ENCODE data around the gene LRTM2. TPM values are rescaled to one million over a fixed set of nuclear protein-coding genes. Genes with fewer than 3 reads are reported as not detected.

The LRTM2 gene
- total RNA-seq, 1 experiment from 2014 or later, result 0.07 TPM

DNA sequence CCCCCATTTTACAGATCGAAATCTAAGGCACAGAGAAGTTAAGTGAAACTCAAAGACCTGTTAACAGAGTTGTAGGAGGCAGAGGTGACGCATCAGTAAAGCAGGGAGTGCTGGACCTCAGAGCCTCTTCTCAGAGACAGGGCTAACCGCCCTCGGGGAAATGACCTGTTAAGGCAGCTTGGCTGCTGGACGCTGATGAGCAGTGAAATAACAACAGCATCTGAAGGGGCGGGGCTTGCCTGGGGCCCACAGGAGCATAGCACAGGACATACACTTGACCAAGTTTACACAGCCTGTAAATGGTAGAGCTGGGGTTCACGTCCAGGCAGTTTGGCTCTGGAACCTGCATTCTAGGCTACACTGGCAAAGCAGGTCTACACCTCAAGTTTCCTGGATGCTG lies 39.3 kb downstream of the LRTM2 start:
- no peak overlapping the region for H2AFZ ChIP-seq (ENCODE audit: low read depth, low read length, poor library complexity, severe bottlenecking)
- ATAC-seq, result no peak
- H3K36me3 ChIP-seq (ENCODE audit: control insufficient read depth in 1 of 2, insufficient read depth in 2 of 2, low read length in 2 of 2), result no peaks in the 10 kb centered on the region
- ChIA-PET CTCF (no interaction called here), RAD21 (ENCODE audit: low non-redundant PET in 1 of 2, low total read pairs in 2 of 2, uncharacterized antibody in 2 of 2, unreplicated experiment in 2 of 2) (no interaction called here), POLR2A (no interaction called here)
- H3K27ac ChIP-seq (ENCODE audit: low read depth, low read length), result no peak overlapping the region
- no peak overlapping the region for H3K4me3 ChIP-seq (replicated peaks in 1 of 2; ENCODE audit: low read depth in 1 of 2, low read length in 2 of 2)
- no peaks in the 10 kb centered on the region for H4K20me1 ChIP-seq (ENCODE audit: insufficient read depth)
- H3K79me2 ChIP-seq (ENCODE audit: insufficient read depth, low read length), result no peaks in the 10 kb centered on the region
- BruUV-seq (replicated peaks), result no TSS peak
- no peak overlapping the region for H3K9ac ChIP-seq (ENCODE audit: low read length)
- no peak for TF ChIP-seq FOSL1 (IDR thresholded peaks at IDR 0.05; ENCODE audit: low read depth)
- no peak for TF ChIP-seq JUND (IDR thresholded peaks at IDR 0.05)
- TF ChIP-seq YY1 (IDR thresholded peaks at IDR 0.05; ENCODE audit: extremely low read depth, insufficient replicate concordance, low read depth, low read length), result no peak
- no peak for TF ChIP-seq SRF (IDR thresholded peaks at IDR 0.05; ENCODE audit: low read depth)
- no peak for TF ChIP-seq EGR1 (IDR thresholded peaks at IDR 0.05; ENCODE audit: low read depth)
- no peak for TF ChIP-seq RAD21 (IDR thresholded peaks at IDR 0.05; ENCODE audit: low read depth)
- no peak for TF ChIP-seq EZH2phosphoT487 (IDR thresholded peaks at IDR 0.05; ENCODE audit: borderline replicate concordance)
- no peak for TF ChIP-seq TCF7L2 (IDR thresholded peaks at IDR 0.05; ENCODE audit: borderline replicate concordance, extremely low read depth, insufficient read depth, insufficient read length)
- H3K9me2 ChIP-seq (ENCODE audit: insufficient read depth), result no peaks in the 10 kb centered on the region
- DNase-seq (ENCODE audit: low read depth, low spot score), result no peak
- no peaks in the 10 kb centered on the region for H3K27me3 ChIP-seq (ENCODE audit: insufficient read depth, low read length)
- H3K4me1 ChIP-seq (ENCODE audit: control insufficient read depth in 1 of 2, insufficient read depth in 2 of 2, low read length in 2 of 2), result no peaks in the 10 kb centered on the region
- no peak overlapping the region for H3K4me2 ChIP-seq (ENCODE audit: low read length)
- intact Hi-C loops (cut with micrococcal nuclease), result no loop called here
- H3K9me3 ChIP-seq (ENCODE audit: control insufficient read depth in 1 of 2, insufficient read depth in 1 of 2, low read depth in 1 of 2, low read length in 2 of 2), result no peaks in the 10 kb centered on the region

DNA sequence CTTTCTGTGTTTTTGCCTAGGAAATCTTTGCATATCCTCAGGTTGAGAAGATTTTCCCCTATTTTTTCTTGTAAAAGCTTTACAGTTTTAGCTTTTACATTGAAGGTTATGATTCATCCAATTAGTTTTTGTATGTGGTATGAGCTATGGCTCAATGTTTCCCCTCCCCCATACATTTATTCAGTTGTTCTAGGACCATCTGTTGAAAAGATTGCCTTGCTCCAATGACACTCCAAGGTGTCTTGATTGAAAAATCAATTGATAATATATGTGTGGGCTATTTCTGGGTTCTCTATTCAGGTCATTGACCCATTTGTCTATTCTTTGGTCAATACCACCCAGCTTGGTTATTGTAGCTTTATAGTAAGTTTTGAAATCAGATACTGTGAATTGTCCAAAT lies 42.6 kb downstream of the LRTM2 start:
- Histone ChIP-seq H3K9me2 (ENCODE audit: insufficient read depth) (no peaks in the 10 kb centered on the region), H3K79me2 (ENCODE audit: insufficient read depth, low read length) (no peaks in the 10 kb centered on the region), H3K9me3 (ENCODE audit: control insufficient read depth in 1 of 2, insufficient read depth in 1 of 2, low read depth in 1 of 2, low read length in 2 of 2) (no peaks in the 10 kb centered on the region), H4K20me1 (ENCODE audit: insufficient read depth) (no peaks in the 10 kb centered on the region), H3K27ac (ENCODE audit: low read depth, low read length) (no peak overlapping the region), H3K36me3 (ENCODE audit: control insufficient read depth in 1 of 2, insufficient read depth in 2 of 2, low read length in 2 of 2) (no peaks in the 10 kb centered on the region), H3K9ac (ENCODE audit: low read length) (no peak overlapping the region), H3K4me2 (ENCODE audit: low read length) (no peak overlapping the region), H3K4me3 (replicated peaks in 1 of 2; ENCODE audit: low read depth in 1 of 2, low read length in 2 of 2) (no peak overlapping the region), H3K4me1 (ENCODE audit: control insufficient read depth in 1 of 2, insufficient read depth in 2 of 2, low read length in 2 of 2) (no peaks in the 10 kb centered on the region), H3K27me3 (ENCODE audit: insufficient read depth, low read length) (no peaks in the 10 kb centered on the region), H2AFZ (ENCODE audit: low read depth, low read length, poor library complexity, severe bottlenecking) (no peak overlapping the region)
- ChIA-PET RAD21 (ENCODE audit: low non-redundant PET in 1 of 2, low total read pairs in 2 of 2, uncharacterized antibody in 2 of 2, unreplicated experiment in 2 of 2) (no interaction called here), CTCF (no interaction called here), POLR2A (no interaction called here)
- BruUV-seq (replicated peaks), result no TSS peak
- DNase-seq (ENCODE audit: low read depth, low spot score) (no peak), ATAC-seq (no peak)
- TF ChIP-seq CBX3 (IDR thresholded peaks at IDR 0.05; ENCODE audit: low read depth), result no peak
- TF ChIP-seq, protein P1, sequence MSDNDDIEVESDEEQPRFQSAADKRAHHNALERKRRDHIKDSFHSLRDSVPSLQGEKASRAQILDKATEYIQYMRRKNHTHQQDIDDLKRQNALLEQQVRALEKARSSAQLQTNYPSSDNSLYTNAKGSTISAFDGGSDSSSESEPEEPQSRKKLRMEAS (IDR thresholded peaks at IDR 0.05), result no peak
- TF ChIP-seq SIN3A (IDR thresholded peaks at IDR 0.05; ENCODE audit: low read depth), result no peak
- TF ChIP-seq, protein P2, sequence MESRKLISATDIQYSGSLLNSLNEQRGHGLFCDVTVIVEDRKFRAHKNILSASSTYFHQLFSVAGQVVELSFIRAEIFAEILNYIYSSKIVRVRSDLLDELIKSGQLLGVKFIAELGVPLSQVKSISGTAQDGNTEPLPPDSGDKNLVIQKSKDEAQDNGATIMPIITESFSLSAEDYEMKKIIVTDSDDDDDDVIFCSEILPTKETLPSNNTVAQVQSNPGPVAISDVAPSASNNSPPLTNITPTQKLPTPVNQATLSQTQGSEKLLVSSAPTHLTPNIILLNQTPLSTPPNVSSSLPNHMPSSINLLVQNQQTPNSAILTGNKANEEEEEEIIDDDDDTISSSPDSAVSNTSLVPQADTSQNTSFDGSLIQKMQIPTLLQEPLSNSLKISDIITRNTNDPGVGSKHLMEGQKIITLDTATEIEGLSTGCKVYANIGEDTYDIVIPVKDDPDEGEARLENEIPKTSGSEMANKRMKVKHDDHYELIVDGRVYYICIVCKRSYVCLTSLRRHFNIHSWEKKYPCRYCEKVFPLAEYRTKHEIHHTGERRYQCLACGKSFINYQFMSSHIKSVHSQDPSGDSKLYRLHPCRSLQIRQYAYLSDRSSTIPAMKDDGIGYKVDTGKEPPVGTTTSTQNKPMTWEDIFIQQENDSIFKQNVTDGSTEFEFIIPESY (IDR thresholded peaks at IDR 0.05; ENCODE audit: extremely low read depth, insufficient replicate concordance, low read length), result no peak
- intact Hi-C loops (cut with micrococcal nuclease), result no loop called here
